Amygdala (tissue), 56 donors: Measurements from ENCODE around the gene HSF4.
"Not testable (repeated sequence)": the region's sequence is repeated elsewhere in the genome, so short reads cannot be mapped to it uniquely, and the experiment has no call there.

ENCODE experiments used
- DNase-seq, 56 donors: peaks; one replicate each; lab custom pipeline; 2025; lab: John Stamatoyannopoulos, UW

Gene HSF4, protein sequence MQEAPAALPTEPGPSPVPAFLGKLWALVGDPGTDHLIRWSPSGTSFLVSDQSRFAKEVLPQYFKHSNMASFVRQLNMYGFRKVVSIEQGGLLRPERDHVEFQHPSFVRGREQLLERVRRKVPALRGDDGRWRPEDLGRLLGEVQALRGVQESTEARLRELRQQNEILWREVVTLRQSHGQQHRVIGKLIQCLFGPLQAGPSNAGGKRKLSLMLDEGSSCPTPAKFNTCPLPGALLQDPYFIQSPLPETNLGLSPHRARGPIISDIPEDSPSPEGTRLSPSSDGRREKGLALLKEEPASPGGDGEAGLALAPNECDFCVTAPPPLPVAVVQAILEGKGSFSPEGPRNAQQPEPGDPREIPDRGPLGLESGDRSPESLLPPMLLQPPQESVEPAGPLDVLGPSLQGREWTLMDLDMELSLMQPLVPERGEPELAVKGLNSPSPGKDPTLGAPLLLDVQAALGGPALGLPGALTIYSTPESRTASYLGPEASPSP

DNA sequence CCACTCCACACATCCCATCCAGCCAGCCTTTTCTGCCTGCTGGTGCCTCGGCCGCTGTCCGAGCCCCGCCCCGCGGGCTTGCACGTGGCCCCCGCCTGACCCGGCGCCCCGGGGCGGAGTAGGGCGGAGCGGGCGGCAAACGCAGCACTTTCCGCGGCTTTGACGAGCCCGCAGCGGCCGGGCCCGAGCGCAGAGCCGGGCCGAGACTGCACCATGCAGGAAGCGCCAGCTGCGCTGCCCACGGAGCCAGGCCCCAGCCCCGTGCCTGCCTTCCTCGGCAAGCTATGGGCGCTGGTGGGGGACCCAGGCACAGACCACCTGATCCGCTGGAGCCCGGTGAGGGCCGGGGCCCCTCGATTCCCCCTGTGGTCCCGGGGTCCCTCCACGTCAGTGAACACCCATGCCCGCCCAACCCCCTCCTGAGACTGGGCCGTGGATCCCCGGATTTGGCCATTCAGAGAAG is at the start of gene HSF4:
Gene HSF4, plus strand, starts transcription at position 147 of the 463 bp plus-strand sequence. Its CDS starts 67 bp downstream, at position 214.
- peak in 34 of 56 donors; percentile 13 to 77 (median 50) for DNase-seq

DNA sequence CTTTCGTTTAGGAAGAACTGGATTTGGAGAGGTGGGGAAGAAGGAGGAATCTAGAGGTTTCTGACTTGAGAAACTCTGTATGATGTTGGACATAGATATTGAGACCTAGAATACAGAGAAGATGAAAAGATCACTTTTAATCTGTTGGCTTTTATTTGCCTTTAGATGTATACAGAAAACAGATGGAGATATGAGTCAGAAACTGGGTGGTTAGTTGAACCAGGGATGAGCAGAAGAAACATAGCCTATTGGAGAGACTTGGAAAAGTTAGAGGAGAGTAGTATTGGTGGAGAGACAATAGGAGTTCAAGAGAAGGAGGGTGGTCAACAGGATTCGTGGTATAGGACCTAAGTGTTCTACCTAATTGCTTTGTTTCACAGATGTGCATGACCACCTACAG is 49.8 kb upstream of the HSF4 start:
- no peak for DNase-seq

DNA sequence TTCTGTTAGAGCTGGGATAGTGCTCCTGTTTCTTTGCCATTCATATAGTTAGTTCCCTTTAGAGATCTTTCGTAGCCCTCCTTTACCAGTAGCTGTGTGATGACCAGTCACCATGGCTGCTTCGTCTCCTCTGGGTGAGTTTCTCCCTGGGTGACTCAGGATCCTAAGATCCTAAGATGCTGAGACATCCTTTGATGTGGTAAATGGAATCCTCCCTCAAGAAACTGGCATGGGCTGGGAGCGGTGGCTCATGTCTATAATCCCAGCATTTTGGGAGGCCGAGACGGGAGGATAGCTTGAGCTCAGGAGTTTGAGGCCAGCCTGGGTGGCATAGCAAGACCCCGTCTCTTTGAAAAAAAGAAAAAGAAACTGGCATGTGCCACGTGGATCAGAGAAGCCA is 48.9 kb upstream of the HSF4 start:
- DNase-seq = no peak

DNA sequence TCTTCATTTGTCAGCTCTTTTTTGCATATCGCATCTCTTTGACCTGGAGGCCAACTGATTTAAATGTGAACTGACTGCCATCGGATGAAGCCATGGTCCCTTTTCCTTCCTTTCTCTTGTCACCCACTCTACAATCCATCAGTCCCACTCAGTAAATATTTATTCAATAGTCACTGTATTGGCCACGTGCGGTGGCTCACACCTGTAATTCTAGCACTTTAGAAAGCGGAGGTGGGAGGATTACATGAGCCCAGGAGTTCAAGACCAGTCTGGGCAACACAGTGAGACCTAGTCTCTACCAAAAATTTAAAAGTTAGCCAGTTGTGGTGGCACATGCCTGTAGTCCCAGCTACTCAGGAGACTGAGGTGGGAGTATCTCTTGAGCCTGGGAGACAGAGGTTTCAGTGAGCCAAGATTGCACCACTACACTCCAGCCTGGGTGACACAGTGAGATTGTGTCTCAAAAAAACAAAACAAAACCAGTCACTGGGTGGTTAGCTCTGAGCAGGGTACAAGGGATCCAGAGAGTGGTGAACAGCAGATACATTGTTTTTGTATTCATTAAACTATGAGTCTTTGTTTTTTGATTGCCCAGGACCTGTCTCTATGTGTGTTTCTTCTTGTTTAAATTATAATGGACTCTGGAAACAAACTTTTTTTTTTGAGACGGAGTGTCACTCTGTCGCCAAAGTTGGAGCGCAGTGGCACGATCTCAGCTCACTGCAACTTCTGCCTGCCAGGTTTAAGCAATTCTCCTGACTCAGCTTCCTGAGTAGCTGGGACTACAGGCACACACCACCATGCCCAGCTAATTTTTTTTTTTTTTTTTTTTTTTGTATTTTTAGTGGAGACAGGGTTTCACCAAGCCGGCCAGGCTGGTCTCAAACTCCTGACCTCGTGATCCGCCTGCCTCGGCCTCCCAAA is 47.9 kb upstream of the HSF4 start:
- DNase-seq = peak in 7 of 56 donors; percentile 3 to 33 (median 15)

DNA sequence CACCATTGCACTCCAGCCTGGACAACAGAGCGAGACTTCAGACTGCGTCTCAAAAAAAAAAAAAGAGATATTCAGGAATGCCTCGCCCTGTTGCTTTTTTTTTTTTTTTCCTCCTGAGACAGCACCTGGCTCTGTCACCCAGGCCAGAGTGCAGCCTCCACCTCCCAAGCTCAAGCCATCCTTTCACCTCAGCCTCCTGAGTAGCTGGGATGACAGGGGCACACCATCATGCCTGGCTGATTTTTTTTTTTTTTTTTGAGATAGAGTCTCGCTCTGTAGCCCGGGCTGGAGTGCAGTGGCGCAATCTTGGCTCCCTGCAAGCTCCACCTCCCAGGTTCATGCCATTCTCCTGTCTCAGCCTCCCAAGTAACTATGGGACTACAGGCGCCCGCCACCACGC is 46.8 kb upstream of the HSF4 start:
- DNase-seq = no peak

DNA sequence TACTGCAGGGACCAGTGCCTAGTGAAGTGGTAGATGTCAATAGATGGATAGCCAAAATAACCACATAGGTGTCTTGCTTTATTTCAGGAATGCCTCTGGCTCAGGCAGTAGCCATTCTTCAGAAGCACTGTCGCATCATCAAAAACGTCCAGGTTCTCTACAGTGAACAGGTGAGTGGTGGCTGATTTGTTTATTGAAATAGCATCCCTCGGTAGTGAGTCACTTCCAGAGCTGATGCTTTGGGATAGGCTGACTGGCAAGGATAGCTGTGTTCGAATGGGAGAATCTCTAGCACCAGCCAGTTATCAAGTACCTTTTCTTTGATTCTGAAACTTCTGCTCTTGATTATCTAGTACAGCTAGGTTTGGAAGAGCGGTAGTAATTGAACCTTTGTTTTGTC is 44.5 kb upstream of the HSF4 start:
- no peak for DNase-seq

DNA sequence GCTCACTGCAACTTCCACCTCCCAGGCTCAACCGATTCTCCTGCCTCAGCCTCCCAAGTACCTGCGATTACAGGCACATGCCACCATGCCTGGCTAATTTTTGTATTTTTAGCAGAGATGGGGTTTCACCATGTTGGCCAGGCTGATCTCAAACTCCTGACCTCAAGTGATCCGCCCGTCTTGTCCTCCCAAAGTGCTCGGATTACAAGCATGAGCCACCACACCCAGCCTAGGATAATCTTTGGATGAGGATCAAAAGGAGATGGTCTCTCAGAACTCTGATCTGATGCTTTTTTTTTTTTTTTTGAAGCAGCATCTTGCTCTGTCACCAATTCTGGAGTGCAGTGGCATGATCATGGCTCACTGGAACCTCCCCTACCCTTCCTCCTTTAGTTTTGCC is 41.7 kb upstream of the HSF4 start:
- DNase-seq = not testable (repeated sequence)

DNA sequence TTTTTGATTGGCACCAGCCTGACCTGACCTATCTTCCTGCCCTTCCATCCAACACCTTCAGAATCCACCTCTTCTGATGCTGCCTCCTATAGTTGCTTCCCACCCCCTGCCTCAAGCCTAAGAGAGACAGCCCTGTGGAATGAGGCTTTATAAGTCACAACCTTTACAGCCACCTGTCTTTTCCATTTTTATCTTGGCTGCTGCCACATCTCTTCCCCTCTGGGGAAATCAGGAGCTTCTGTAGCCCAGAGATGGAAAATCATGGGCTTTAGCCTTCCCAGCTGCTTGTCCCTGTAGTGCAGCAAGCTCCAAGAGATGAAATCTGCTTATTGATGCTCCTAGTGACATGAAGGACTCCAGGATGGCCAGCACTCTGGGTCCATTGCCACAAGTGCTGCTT is 36.1 kb upstream of the HSF4 start:
- DNase-seq = no peak

DNA sequence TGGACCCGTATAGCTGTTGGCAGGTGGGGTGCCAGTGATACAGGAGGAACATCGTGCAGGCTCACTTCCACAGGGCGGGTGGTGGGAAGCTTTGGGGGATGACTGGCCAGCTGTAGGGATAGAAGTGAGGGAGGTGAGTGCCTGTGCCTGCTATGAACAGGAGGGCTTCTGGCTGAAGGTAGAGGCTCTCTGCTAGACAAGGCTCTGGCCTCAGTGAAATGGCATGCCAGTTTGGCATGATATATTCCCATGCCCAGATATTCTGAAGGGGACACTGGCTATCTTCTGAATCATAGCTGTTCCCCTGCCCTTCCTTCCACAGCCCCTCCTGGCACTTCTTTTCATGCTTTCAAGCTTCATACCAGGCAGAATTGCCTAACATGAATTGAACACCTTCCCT is 35.7 kb upstream of the HSF4 start:
- DNase-seq = no peak

DNA sequence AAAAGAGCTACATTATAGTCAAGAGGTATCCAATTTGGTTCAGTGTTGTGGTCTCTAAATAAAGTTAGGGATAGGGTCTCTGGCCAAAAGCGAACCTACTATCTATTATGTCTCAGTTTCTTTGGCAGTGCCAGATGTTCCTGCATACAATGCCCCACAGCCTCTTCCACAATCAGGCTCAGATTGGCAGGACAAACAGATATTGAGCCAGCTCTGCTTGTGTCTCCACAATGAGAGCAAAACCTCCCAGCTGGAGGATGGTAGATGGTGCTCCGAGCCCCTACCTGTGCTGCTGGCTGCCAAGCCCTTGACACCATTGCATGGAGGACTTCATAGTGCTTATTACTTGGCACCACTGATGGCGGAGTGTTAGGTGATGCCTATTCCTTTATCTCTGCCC is 35.1 kb upstream of the HSF4 start:
- DNase-seq = peak in 11 of 56 donors; percentile 19 to 49 (median 27)

DNA sequence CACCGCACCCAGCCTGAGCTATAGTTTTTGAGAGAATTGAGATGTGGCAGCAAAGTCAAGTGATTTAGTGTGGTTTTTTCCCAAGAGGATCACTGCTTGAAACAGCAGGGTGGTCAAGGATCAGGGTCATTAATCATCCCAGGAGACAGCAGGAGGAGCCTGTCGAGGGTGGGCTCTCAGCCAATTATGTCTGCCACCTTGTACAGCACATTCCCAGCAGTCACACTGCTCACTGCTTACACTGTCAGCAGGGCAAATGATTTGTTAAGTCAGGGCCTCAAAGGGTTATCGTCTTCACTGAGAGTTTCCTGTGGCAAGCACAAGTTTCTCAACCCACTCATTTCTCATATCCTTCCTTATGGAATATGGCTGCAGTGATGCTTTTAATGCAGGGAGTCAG is 26.9 kb upstream of the HSF4 start:
- DNase-seq = no peak

DNA sequence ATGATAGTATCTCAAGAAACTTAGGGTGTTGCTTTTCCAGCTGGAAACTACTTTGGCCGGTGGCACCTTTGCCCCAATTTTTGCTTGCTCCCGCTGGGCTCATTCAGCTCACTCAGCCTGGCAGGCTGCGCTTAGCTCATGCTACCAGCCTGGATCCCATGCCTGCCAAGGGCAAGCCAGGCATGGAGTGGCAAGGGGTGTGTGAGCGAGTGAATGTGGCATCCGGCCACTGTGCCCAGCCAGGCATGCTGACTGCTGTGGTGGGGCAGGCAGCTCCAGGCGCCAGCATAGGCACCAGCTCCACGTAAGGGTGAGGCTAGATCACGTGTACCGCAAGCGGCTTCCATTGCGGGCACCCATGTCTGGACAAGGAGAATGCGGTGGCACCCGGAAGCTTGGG is 23.2 kb upstream of the HSF4 start:
- DNase-seq = peak in 1 of 56 donors; percentile 13

DNA sequence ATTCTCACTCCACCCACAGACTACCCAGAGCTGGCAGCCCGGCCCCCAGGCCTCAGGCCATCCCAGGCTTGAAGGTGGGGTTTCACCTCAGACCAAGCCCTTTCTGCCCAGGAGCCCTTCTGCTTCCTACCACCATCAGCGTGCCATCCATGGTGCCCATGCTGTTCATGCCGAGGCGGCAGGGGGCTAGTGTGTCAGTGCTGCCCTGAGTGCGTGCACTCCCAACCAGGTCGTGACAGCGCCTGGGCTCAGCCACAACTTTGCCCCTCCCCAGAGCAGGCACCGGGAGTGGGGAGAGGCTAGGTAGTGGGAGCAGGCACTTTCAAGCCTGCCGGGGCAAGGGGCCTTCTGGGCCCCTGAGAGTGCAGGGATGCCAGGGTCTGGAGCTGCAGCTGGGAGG is 22.2 kb upstream of the HSF4 start:
- no peak for DNase-seq

DNA sequence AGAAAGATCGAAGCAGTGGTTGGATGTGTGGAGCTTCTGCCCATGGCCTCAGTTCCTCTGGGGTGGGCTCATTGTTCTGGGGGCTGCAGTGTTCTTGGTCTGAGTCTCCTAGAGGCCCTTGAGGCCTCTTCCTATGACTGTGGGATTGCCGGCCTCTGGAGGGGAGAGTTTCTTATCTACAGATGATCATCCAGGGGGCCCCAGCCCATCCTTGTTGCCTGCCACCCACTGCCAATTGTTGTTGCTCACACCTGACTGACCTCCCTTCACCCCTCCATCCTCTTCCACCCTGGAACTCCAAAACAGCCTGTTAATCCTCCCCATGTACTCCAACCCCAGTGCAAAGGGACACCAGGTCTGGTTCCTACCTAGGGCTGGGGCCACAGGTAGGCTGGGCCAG is 19.6 kb upstream of the HSF4 start:
- no peak for DNase-seq

DNA sequence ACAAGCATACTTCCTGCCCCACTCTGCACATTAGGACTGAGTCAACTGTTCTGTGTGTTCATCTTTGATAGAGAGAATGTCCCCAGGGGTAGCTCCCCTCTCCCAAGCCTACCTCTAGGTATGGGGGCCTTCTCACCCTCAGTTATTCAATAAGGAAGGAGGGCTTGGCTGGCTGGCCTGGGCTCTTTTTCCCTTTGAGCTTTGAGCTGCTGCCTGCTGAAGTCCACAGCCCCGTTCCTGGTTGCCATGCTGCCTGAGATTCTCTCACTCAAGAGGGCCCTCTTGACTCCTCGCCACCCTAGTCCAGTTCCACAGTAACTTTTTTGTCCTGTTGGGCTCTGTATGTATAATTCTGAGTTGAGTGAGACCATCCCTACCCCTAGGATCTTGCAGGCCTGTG is 18.8 kb upstream of the HSF4 start:
- DNase-seq = no peak

DNA sequence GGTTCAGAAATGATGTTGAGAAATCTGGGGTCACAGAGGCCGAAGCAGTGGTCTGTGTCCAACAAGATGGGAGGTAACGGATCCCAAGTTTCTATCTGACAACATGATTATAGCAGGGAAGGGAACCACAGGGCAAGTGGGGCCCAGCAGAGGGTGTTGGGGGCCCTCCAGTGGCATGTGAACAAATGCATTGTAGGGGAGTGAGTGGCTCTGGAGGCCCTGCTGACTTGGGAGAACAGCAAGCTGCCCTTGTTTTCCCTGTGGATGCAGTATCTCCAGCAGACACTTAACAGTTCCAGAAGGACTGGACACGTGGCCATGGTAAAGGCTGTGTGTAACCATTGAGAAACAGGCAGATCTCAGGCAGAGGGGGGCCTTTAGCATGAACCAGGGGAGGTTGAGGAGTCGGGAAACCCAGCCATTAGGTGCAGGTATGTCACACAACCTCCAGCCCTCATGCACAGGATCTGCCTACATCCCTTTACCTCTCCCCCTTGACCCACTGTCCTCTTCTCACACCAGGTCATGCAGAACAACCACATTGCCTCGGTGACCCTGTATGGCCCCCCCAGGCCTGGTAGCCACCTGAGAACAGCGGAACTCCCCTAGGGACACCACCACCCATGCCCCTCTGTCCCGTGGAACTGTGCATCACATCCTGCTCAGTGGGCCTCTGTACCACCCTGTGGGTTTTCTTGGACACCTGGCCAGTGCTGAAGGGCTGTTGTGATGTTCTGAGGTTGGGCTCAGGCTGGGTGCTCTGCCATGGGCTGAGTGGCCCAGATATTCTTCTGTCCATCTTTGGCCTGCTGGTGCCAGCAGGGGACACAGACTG is 17.8 kb upstream of the HSF4 start:
- DNase-seq = peak in 3 of 56 donors; percentile 21 to 28 (median 27)

DNA sequence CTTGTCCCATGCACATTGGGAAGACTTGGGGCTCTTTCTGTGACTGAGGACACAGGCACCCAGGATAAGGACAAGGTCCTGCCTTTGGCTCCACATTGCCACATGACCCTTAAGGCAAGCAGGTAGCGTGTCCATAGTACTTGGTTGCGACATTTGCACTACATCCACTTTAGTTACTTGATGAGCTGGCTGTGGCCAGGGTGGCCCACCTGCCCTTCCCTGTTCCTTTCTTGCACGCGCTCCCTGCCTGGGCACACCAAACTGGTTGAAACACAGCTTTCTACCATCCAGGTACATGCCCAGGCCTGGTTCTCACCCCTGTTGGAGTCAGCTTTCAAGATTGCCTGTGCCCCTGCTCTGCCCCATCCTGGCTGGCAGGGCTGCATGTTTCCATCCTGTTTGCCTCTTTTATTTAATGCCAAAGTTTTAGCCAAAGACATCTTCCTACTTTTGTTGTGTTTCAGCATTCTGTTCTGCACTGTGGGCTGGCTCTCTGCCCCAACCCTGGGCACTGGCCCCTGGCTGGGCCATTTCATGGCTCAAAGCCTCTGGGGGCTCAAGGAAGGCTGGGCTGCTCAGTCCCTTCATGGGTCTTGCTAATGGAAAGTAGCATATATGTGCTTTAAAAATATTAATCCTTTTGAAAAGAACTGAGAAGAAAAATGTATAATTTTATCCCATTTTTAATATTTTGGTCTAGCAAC is 17.0 kb upstream of the HSF4 start:
- DNase-seq = no peak

DNA sequence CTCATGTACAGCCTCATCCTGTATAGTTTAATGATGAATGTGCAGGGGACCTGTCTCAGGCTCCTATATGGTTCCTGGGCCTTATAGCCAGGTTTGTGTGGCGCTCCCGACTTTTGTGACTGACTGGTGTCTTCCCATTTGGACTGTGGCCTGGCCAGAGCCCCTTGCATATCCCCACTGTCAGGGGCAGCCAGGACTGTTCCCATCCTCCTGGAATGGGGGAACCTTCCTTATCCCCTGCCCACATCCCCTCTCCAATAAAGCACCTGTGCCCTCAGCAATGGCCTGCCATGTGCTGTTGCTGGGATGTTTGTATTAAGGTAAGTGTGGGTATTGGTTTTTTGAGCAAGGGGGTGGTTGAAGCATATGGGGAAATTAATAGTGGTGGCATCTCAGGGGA is 16.3 kb upstream of the HSF4 start:
- no peak for DNase-seq

DNA sequence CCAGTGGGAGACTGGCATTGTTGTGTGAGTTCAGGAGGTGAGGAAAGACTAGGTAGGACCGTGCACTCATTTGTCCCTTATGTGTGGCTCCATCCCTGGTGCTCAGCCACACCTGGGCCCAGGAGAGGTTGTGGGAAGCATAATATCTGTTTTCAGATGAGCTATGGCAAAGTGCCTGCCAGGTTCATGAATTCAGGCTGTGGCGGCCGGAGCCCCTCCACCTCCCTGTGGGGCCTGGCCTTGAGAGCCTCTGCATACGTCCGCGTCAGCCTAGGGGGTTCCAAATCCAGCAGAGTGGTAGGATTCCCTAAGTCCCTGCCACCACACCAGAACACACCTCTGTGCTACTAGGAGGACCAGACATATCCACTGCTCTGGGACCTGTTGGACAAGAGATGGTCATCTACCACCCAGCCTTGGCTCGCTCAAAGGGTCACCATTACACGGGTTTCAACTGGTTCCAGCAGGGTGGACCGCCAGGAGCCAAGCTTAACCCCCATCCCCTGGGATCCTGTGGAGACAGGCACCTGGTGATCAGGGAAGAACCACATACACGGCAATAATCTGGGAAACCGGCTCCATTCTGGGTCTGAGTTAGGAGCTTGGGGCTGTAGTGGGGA is 15.8 kb upstream of the HSF4 start:
- DNase-seq = no peak
